HG03457 (cell line): ENCODE data around the gene TRIM63.

ENCODE experiments used
- ATAC-seq: cut with Tn5 transposase; IDR thresholded peaks from one replicate; pipeline ENCODE4 v1.9.1; 2021; ENCODE audit warnings: moderate number of reproducible peaks; ENCODE audit not compliant: unreplicated experiment

The TRIM63 gene

DNA sequence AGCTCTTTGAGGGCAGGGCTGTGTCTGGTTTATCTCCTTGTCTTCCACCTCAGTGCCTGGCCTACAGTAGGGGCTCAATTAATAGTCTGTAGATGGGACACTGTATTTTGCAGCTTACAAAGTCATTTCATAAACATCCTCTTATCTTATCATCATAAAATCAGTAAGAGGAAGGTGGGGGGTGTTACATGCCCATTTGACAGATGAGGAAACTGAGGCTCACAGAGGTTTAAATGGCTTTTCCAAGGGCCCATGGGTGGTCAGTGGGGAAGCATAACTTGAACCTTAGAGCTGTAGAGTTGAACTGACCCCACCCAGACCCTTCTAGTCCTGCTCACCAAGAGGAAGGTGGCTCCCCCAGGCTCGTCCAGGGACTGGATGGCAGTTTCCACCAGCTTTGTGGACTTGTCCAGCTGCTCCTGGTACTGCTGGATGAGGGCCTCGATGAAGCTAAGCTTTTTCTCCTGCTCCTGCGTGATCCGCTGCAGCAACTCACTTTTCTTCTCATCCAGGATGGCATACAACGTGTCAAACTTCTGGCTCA is 9.3 kb downstream of the TRIM63 start:
- no peak for ATAC-seq

DNA sequence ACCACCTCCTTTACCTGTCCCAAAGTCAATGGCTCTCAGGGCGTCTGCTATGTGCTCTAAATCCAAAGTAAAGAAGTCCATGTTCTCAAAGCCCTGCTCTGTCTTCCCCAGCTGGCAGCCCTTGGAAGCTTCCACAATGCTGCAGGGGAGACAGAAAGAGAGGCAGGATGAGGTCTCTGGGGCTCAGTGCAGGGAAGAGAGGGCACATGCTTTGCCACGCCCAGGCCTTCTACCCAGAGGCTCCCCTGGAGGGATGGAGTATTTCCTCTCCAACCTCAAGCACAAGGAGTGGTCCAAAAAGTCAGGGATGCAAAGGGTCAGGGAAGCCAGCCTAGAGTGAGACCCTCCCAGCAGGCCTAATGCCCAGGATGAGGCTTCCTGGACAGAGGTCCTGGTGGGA is 10.2 kb downstream of the TRIM63 start:
- no peak for ATAC-seq

DNA sequence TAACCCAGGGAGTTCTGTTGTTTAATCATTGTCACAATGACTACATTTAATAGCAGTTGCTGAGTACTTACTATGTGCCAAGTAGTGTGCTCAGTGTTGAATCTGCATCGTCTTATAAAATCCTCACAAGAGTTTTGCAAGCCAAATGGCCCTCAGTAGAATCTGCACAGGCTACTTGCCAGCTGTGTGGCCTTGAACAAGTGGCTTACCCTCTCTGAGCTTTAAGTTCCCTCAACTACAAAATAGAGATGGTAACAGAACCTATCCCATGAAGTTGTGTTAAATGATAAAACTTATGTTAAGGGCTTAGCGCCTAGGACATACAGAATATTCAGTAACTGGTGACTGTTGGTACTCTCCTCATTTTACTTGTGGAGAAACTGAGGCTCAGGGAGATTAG is 12.4 kb downstream of the TRIM63 start:
- no peak for ATAC-seq

DNA sequence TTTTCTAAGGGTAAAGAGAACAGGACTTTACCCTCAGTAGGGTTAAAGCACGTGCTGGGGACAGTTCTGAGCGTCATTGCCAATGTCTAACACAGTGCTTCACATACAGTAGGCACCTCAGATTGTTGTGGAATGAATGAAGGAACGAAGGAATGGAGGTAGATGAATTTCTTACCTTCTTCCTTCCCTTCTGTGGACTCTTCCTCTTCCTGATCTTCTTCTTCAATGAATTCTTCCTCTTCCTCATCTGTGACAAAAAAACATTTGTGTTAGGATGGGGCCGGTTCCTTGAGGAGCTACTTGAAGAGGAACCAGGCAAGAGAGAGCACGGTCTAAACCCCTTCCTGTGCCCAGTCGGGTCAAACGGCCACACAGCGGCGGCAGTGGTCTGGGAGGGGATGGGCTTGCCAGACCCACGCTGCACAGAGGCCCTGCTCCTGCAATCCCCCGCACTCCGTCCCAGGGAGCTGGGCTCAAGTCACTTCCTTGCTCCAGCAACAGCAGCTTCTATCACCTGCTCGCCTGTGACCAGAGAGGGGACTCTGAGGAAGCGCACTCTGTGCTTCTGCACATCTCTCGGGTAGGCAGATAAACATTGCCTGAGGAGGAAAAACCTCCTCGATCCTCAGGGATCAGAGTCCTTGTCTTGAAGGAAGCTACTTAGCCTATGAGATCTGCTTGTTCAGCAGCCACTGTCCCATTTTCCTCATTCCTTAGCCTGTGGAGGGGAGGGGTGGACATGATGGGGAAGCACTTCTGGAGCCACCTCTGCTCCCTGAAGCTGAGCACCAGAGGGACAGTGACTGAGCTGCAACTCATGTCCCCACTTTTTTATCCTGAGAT is 13.5 kb downstream of the TRIM63 start:
- ATAC-seq: no peak

DNA sequence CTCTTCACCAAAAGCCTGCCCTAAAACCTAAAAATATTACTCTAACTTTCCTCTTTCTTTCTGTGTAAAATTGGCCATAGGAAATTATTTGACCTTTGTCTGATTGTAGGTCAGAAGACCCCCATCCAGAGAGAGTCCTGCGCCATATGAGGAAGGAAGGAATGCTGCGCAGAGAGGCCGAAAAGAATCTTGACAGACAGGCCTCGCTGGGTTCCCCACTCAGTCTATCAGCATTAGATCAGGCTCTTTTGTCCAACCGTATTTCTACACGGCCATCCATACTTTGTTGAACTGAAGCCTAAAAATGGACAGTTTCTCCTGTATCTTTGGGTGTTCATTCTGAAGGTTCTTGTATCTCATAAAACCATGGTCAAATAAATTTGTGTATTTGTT is 17.2 kb downstream of the TRIM63 start:
- no peak for ATAC-seq

DNA sequence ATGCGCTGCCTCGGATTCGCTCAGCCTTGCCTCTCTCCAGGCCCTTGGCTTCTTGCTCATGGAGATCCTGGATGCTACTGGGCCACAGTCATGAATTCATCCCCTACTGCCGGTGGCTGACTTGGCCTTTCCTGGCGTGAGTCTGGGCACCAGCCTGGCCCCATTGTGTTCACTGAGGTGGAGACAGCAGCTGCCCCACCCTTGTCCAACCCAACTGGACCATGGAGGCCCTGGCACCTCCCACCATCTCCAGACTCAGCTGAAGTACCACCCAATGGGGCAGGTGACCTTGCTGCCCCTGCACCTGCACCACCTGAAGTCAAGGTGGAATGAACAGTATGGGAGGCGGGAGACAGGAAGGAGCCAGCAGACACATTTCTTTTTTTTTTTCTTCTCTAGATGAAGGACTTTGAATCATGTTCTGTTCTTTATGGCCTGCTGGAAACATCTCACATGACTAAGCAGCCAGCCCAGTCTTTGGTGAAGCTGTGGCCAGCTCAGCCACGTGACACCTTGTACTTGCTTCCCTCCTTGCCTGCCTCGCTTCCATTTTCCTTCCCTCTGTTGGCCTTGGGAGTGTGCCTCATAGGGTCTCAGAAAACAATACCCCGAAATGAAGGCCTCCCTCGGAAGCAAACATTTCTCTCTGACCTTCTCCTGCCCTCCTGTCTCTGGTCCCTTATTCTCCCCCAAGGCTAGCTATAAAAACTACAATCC is 17.7 kb downstream of the TRIM63 start:
- ATAC-seq: no peak

DNA sequence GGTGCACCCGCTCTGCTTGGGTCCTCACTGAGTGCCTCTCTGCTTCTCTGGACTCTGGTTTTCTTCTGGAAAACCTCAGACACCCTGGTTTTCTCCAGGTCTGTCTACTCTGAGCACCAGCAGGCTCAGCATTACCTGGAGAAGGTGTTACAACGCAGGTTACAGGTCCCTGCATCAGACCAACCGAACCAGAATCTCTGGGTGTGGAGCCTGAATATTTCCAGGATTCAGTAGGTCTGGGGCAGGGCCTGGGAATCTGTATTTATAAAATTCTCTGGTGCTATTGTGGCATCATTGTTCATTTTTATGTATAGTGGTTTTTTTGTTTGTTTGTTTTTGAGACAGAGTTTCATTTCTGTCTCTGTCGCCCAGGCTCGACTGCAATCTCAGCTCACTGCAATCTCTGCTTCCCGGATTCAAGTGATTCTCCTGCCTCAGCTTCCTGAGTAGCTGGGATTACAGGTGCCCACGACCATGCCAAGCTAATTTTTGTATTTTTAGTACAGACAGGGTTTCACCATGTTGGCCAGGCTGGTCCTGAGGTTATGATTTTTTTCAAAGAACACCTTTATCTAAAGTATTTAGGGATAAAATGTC is 20.1 kb downstream of the TRIM63 start:
- no peak for ATAC-seq

DNA sequence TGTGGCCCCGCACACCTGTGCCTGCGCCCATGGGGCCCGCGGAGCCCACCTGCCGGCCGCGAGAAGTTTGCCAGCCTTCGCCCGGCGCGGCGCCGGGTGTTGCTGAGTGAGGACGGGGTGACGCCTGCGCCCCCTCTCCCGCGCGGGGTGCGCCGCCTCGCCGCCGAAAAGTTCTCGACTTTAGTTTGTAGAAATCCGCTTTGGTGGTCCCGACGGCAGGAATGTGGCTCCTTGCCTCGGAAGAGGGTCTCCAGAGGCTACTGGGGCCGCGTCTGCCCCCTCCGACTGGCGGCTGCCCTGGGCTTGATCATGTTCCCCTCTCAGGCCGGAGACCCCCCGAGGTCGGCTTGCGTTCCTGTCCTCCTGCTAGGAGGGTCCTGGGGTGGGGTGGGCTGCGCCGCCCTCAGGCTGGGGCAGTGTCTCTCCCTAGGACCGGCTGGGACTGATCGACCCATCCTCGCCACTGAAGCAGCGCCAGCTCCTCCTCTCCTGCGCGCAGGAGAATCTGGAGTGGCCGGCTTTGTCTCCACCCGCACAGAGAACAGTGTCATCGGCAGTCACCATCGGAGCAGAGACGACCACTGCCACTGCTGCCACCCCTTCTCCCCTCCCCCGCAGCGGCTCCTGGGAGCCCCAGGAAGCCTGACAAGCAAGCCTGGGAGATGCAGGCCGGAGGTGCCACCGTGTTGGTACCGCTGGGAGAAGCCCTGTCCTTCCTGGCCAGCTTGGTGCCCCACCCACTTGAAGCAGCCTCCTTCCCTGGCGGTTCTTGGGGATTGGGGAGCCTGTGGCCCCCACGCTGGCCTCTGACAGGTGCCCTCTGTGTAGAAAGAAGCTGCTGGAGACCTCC is 21.0 kb downstream of the TRIM63 start:
- no peak for ATAC-seq

DNA sequence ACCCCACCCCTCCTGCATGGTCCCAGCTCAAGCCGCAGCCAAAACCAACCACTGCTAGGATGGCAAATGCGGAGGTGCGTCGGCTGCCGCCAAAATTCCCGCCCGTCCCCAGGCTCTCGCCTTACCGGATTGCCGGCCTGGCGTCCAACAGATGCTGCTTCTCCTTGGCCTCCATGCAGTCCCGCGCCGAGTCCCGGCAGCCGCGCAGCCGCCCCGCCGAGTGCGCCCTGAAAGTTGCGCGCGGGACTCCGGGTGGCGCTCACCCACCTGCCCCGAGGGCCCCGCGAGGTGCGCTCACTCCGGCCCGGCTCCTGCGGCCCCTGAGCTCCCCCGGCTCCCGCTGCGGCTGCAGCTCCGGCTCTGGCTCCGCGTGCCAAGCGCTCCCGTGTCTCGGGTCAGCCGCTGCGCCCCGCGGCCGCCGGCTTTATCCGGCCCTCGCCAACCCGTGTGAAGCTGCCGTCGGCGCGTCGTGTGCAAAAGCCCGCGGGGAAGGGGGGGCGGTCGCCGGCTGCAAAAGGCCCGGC is 21.6 kb downstream of the TRIM63 start, which contains the start of gene SLC30A2:
Gene SLC30A2 (minus strand): TSS at position 397 of the 524 bp plus-strand sequence. CDS start 222 bp downstream, at position 175.
- ATAC-seq: no peak

DNA sequence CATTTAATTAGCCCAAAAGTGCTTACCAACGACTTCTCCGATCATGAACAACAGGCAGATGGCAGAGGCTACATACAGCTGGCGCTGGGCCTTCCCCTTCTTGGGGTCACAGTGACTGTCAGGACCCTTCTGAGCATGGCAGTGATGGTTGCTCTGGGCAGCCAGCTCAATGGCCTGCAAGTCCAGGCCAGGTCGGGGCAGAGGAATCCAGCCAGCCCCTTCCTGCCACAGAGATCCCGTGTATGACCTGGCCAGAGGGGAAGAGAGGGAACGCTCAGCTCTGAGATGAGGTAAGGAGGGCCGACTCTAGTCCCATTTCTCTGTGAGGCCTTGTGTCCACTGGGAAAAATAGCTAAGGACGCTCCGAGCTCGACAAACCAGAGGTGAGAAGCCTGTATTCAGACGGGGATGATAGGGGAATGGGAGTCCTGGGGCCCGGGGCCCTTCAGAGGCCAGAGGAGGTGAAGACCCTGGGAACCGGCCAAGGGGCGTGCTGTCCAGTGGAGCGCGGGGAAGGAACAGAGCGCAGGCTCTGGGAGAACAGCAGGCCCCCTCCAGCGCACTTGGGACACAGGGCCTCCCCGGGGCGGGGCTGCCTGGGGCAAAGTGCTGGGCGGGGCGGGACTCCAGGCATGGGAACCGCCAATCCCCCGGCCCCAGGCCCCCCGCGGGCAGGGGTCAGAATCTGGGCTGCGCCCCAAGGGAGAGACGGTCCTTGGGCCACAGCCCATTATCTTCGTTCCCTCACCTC is 22.3 kb downstream of the TRIM63 start:
- ATAC-seq: no peak

DNA sequence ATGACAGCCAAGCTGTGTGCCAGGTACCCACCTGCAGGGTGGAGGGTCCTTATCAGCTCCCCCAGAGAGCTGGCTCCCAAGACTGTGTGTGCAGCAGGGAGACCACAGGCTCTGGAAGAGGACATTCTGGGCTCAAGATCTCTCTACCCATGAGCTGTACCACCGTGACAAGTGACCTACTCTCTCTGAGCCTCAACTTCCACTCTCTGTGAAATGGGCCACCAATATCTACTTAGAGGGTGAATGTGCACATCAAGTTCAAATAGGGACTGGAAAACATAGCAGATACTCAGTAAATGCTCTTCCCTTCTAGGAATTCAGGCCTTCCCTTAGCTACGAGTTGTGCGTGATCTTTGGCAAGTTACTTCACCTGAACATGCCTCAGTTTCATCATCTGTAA is 23.0 kb downstream of the TRIM63 start:
- no peak for ATAC-seq

DNA sequence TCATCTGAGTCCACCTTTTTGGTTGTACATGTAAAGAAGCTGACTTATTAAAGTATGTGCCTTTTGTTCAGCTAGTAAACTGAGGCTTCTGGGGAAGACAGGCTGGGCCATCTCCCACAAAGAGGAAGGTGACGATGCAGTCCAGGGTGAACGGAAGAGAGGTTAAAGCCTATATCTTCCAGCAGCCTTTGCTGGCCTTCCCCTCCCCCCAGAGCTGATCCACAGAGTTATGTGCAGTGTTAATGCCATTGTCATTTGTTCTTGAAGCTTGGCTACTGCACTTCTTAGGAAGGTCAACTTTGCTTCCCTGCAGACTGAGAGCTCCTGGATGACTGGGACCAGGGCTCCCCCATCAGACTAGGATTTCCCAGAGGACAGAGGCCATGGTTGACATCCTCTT is 23.7 kb downstream of the TRIM63 start:
- no peak for ATAC-seq

DNA sequence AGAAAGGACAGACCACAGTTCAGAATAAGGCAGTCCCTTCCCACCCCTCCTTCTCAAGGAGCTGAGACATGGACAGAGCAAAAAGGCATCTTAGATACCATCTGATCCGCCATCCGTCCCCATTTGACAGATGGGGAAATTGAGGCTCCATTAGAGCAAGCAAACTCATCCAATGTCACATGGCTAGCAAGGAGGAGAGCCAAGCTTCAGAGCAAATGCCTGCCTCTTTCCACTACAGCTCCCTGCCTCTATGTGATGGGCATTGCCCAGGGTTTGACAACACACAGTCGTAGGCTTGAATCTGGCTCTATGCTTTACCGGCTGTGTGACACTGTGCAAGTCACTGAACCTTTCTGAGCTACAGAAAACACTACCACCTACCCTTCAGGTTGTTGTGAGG is 25.5 kb downstream of the TRIM63 start:
- no peak for ATAC-seq

DNA sequence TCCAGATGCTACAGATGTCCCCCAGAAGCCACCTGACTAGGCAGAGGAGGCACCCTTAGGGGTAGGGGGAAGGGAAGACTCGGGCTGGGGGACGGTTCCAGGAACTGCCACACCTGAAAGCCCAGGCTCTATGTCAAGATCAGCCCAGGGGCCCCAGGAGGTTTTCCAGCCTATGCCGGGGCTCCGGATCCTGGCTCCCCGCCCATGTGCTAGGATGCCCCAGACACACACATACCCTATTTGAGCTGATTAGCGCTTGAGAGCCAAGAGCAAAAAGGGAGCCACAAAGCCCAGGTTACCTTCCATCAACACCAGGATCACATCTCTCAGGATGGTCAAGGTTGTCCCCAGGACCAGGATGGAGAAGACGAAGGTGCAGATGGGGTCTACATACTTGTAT is 26.0 kb downstream of the TRIM63 start:
- no peak for ATAC-seq

DNA sequence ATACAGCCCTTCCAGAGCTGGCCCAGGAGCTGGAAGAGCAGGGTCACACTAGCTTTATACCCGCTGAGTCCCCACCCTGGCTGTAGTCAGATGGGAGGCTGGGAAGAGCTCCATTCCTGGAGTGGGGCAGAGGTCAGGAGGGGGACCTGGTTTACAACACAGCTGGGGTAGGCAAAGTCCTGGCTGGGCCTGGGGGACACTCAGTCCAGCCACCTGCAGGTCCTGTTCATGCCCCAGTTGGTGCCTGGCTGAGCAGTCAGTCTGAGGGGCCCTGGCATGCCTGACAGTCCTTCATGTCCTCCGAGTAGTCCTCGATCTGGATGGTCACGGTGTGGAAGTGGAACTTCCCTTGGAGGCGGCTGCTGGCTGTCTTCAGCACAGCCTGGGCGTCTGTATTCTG is 28.5 kb downstream of the TRIM63 start:
- no peak for ATAC-seq

DNA sequence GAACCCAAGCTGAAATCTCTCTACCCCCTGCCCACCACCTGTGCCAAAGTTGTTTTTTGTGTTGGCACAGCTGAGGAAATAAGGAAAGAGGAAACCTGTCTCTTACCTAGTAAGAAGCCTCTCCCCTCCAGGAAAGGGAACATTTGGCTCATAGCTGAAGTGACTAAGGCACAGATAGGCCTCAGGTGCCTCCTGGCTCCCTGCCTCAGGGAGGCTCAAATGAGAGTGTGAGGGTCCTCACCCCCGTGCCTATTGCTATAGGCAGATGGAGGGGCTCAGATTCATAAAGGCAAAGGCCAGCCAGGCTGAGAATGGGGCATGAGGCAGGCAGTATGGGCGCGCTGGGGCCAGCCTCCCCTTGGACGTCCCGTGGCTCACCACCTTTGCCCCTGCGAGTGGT is 29.0 kb downstream of the TRIM63 start:
- ATAC-seq: no peak

DNA sequence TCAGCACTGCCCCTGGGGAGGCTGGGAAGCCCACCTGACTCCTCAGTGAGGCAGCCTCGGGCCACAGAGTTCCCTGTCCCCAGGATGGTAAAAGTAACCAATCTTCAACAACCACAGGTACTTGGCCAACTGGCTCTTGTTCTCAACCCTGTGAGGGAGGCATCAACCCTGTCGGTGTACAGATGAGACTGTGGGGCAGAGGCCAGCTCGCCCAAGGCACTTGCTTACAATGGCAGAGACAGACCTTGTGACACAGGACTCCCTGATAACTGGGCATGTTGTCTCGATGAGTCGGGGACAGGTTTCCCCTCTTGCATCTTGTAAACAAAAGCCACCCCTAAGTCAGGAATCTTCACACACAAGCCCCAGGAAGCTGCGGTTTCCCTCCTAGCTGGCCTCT is 29.5 kb downstream of the TRIM63 start:
- ATAC-seq: no peak

DNA sequence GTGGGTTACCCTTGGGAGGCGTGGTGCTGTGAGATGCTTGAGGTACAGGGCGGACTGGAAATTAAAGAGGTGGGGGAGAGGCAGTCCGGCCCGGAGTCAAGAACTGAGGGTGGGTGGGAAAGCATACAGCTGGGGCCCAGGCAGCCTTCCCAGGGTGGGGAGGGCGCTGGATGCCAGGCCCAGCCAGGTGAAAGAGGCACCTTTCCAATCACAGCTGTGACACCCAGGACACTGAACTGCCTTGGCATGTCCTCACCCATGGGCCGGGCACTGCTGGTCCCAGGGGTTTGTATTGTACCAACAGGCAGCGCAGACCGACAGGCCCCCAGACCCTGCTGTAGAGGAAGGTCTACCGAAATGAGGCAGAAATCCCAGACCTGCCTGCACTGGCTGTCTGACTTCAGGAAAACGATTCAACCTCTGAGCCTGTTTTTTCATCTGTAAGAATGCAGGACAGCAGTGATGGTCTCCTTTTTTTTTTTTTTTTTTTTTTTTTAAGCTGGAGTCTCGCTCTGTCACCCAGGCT is 30.6 kb downstream of the TRIM63 start:
- no peak for ATAC-seq

DNA sequence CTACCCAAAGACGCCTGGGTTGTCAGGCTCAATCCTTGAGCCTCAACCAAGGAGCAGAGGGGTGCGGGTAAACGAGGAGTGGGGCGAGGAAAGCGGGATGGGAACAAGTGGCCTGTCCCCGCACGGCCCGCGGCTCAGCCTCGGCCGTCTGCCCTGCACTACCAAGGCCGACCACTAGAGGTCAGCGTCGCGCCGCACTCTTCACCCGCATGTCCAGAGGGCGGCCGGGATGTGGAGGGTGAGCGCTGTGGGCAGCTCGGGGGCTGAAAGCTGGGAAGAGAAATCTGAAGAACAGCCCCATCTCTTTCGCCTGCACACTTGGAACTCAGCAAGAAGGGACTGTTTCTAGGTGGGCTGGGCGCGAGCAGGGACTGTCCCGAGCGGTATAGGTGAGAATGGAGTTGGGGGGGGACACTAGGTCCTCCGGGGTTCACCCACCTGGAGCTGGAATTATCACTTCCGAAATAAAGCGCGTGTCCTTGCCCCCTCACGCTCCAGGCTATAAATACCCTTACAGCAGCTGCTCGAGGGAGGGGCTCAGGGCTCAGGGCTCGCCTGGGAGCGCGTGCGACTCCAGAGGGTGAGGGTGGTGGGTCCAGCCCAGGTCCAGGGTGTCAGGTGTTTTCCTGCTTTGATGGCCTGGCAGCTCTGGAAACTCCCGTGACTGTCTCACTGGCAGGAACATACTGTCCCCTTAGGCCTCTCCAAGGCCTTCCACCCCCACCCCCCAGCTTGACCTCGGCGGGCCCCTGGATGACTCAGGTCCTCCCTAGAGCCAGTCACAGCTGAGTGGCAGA is 31.3 kb downstream of the TRIM63 start:
- no peak for ATAC-seq
